Fibroblast of skin of back (primary cell): Measurements from ENCODE around the gene CDK19. TPM values are rescaled to one million over a fixed set of nuclear protein-coding genes. Genes with fewer than 3 reads are reported as not detected.
"Not testable (repeated sequence)": the region's sequence is repeated elsewhere in the genome, so short reads cannot be mapped to it uniquely, and the experiment has no call there.

Experiments used
- DNase-seq: peaks from one replicate; pipeline ENCODE4 v3.0.0-alpha.2; 2013
- polyA plus RNA-seq, 2 experiments: library from polyadenylated mRNA; unstranded; fragments of 120-200 nt; gene quantifications; one replicate each; pipeline ENCODE4 v1.2.1, GENCODE V29; 2013; ENCODE audit not compliant: insufficient read length in 2 of 2

Gene CDK19
- 17.5 TPM for polyA plus RNA-seq (2013, experiment 1 of 2; ENCODE audit: insufficient read length)
- 18.2 TPM for polyA plus RNA-seq (2013, experiment 2 of 2; ENCODE audit: insufficient read length)

DNA sequence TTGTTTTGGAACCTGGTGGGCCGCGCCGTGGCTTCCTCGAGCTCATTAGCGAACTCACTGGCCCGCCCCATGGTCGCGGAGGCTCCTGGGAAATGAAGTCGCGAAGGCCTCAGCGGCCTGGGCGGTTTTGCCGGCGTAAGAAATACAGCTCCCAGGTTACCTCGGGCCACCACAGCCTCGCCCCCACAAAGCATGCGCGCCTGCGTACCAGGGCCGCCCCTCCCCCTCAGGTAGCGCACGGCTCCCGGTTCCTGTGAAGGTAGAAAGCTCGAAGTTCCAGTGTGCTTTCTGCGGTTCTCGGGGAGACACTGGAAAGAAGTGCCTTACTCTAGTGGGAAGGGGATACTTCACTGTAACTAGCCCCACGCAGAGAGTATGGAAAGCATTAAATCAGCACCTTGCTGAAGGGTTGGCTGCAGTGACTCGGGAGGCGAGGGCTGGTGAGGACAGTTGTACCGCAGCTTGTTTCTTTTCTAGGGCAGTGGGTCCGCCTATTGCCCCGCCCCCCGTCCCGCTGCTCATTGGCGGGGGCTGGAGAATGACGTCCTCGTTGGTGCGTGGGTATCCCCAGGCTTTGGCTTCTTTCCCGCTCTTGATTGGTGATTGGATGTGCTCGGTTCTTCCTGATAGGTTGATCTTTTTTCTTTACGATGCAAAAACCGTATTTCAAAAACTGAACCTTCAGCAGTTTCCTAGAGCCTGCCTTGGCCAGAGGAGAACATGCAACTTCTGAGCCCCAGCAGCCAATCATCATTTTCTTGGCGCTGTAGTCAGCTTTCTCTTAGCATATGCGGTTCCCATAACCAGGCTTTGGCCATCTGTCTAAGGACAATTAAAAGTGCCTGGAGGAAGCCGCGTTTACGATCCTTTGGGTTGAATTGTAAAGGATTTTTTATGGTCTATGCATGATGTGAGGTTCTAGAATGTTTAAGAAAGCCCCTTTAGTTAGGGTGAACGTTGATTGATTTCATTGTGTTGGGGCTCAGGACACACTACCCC lies at the start of gene CDK19:
CDK19 (minus strand) TSS at position 59 of the 999 bp plus-strand sequence. CDS start 333 bp downstream, outside the sequence.
- DNase-seq = peak; percentile 99

DNA sequence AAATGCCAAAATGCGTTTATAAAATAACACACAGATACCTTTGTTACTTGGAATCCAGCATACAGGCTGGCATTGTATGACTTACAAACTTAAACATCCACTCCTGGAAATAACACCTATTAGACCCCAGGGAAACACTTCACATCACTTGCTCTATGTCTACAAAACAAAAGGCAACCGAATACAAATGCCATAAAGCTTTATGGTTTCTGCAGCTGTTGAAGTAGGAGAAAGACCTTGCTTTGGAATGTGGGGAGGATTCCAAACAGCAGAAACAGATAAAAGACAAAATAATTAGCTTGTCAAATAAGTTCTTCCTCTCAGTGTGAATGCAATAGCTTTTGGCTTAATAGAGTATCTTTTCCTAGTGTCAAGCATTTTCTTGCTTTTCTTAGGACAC lies 49.6 kb upstream of the CDK19 start:
- no peak for DNase-seq

DNA sequence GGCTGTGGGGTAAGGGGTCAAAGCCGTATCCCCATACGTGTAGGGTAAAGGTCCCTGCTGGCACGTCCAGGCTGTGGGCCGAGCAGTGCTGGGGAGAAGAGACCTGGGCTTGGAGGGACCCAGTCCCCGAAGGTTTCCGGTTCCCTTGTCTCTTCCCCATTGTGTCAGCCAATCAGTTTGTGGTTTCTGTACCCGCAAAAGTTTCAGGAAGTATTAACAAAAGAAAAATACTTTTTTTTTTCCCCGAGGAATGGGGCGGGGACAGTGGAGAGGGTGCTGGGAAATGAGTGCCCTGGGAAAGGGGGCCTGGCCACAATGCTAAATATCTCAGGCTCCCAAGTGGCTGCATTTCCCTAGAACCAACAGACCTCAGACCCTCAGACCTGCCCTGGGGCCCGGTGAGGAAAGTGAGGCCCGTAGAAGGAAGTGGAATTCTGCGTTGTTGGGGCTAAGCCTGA lies 44.1 kb upstream of the CDK19 start:
- DNase-seq = no peak

DNA sequence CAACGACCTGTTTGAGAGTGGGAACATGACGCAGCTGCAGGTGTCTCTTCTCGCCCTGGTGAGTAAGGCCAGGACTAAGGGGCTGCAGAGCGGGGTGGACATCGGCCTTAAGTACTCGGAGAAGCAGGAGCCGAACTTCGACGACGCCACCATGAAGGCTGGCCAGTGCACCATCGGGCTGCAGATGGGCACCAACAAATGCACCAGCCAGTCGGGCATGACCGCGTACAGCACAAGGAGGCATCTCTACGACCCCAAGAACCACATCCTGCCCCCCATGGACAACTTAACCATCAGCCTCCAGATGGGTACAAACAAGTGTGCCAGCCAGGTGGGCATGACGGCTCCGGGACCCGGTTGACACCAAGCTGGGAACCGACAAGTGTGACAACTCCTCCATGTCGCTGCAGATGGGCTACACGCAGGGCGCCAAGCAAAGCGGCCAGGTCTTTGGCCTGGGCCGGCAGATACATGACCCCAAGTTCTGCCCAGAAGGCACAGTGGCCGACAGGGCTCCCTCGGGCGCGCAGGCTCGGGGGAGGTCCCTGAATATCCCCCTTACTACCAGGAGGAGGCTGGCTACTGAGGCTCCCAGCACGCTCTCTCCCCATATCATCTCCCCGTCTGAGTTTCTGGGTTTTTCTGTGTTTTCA lies 43.4 kb upstream of the CDK19 start:
- no peak for DNase-seq

DNA sequence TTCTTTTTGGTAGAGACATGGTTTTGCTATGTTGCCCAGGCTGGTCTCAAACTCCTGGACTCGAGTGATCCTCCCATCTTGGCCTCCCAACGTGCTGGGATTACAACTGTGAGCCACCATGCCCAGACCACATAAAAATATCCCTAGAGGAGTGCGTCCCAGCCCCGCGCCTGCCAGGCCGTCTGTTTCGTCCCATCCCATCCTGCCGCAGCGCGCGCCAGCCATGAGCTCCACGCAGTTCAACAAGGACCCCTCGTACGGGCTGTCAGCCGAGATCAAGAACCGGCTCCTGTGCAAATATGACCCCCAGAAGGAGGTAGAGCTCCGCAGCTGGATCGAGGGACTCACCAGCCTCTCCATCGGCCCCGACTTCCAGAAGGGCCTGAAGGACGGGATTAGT lies 42.7 kb upstream of the CDK19 start:
- DNase-seq = no peak

DNA sequence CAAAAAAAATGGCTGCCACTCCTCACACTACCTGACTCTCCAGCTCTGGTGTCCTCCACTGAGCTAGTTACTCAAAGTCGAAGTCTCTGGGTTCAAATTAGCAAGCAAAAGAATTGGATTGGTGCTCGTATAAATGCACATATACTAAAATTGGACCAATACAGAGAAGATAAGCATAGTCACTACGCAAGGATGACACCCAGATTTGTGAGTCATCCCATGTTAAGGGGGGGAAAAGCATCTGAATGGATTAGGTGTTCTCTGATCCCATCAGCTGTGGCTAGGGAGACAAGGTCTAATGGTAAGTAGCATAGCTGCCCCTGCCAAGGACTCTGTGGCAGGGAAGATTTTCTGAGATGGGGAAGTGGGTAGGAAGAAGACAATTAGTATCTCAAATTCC lies 41.0 kb upstream of the CDK19 start:
- DNase-seq = no peak

DNA sequence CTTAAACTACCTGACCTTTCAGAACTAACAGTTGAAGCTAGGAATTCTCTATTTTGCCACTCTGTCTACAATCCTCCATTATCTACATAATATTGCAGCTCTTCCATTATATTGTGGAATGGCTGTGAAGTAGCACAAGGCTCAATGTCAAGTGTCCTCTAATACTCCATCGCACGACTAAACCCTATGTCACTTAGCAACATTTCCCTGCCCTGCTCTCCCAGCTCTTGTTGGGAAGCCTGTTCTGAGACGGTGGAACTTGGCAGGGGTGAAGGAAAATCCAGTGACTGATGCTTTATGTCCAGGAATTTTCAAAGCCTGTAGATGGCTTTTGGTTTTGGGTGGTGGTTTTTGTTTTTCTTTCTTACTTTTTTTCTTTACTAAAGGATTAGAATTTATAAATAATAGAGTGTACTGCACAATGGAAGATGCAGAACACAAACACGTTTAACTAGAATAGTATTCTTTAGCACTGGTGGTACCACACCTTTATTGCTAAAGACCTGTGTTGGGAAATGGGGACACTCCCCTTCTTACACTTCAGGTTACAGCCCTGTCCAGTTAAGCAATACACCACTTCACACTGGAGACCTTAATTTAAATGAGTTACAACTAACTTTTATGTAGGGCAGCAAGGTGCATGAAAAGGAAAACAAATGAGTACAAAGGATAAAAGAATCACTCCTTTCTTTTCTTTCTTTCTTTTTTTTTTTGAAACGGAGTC lies 38.6 kb upstream of the CDK19 start:
- no peak for DNase-seq

DNA sequence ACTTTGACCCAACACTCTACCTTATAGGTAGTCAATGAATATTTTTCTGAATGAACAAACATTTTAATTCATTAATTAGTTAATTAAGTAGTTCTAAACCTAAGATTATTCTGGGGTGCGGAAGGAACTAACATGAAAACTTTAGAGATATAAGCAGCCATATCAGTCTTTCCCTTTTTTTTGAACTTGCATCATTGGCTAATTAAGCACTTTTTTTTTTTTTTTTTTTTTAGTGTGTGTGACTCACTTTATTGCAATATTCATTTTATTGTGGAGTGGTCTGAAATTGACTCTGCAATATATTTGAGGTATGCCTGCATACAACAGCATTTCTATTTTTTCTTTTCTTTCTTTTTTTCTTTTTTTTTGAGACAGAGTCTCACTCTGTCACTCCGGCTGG lies 37.5 kb upstream of the CDK19 start:
- DNase-seq = no peak

DNA sequence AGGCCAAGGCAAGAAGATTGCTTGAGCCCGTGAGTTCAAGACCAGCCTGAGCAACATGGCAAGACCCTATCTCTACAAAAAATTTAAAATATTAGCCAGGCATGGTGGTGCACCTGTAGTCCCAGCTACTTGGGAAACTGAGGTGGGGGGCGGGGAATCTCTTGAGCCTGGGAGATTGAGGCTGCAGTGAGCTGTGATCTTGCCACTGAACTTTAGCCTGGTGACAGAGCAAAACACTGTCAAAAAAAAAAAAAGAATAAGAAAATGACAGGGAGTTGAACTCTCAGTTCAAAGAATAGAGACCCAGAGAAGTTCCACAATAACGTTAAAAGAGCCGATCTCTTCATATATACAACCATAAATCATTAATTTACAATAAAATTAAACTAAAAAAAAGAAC lies 34.5 kb upstream of the CDK19 start:
- DNase-seq = no peak

DNA sequence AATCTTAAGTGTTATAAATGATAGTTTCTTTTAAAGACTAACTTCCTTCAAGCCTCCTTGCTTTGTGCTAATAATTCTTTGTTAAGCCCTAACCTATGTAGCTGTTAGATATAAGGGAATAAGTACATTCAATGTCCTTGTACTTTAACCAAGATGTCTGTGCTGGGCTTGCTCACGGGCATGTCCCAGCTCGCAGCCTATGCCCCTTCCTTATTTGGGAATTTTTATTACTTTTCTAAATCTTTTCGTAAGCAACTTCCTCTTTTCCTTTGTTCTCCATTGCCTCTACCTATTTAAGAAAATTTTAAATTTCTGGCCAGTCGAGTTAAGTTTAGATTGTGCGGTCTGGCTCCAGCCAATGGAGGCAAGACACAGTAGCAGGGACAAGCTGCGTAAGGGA lies 26.0 kb upstream of the CDK19 start:
- no peak for DNase-seq

DNA sequence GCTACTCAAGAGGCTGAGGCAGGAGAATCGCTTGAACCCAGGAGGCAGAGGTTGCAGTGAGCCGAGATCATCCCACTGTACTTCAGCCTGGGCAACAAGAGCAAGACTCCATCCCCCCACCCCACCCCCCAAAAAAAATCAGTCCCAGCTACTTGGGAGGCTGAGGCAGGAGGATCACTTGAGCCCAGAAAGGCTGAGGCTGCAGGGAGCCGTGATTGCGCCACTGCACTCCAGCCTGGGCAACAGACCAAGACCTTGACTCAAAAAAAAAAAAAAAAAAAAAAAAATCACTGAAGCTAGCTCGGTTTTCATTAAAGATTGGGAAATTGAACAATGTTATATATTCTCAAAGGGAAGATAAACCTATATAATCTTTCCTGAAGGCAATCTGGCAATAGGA lies 20.5 kb upstream of the CDK19 start:
- not testable (repeated sequence) for DNase-seq

DNA sequence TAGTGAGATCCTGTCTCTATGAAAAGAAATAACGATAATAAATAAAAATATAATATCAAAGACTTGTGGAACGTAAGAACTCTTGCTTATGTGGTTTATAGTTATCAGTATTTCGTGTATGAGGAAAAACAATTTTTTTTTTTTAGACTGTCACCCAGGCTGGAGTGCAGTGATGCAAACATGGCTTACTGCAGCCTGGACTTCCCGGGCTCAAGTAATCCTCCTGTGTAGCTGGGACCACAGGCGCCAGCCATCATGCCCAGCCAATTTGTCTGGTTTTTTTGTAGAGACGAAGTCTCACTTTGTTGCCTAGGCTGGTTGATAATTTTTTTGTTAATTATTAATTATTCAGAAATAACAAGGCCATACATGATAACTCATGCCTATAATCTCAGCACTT lies 18.6 kb upstream of the CDK19 start:
- no peak for DNase-seq

DNA sequence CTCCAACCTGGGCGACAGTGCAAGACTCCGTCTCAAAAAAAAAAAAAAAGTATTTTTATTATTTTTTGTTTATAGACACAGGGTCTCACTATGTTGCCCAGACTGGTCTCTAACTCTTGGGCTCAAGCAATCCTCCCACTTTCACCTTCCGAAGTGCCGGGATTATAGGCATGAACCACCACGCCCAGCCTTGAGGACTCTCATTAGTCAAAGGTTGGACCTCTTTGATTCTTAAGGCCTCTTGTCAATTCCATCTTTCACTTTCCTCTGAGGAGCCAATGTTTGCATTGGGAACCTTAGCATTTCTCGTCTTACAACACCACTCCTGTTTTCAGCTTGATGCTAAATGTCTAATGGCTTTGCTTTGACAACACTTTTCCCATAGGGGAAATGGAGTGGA lies 16.1 kb upstream of the CDK19 start:
- DNase-seq = no peak

DNA sequence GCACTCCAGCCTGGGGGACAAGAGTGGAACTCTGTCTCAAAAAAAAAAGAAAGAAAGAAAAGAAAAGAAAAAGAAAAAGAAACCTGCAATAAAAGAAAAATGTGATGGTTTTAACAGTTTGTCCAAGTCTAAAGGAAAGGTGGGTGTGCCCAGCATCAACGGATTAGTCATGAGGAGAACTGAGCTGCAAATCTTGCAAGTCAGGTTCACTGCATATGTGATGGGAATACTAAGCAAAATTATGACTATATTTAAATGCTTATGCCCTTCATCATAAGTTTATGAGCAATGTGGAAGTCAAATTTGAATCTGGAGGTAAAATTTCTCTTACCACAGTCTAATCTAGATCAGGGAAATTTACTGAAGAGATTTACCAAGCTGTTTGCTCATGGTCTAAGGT lies 13.1 kb upstream of the CDK19 start:
- peak; percentile 19 for DNase-seq

DNA sequence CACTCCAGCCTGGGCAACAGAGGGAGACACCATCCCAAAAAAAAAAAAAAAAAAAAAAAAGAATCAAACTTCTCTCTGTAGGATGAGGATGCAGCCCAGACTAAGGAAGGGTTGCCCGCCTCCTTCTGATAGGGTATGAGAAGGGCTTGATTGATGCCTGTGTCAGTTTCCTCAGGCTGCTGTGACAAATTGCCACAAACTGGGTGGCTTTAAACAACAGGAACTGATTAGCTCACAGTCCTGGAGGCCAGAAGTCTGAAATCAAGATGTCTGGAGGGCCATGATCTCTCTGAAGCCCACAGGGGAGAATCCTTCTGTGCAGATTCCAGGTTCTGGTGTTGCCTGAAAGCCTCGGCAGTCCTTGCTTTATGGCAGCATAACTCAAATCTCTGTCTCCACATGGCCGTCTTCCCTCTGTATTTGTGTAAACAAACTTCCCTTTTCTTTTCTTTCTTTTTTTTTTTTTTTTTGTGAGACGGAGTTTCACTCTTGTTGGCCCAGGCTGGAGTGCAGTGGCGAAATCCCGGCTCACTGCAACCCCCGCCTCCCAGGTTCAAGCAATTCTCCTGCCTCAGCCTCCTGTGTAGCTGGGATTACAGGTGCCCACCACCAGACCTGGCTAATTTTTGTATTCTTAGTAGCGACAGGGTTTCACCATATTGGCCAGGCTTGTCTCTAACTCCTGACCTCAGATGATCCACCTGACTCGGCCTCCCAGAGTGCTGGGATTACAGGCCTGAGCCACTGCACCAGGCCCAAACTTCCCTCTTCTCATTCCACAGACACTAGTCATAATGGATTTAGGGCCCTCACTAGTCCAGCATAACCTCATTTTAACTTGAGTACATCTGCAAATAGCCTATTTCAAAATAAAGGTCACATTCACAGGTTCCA lies 11.2 kb upstream of the CDK19 start:
- peak; percentile 13 for DNase-seq

DNA sequence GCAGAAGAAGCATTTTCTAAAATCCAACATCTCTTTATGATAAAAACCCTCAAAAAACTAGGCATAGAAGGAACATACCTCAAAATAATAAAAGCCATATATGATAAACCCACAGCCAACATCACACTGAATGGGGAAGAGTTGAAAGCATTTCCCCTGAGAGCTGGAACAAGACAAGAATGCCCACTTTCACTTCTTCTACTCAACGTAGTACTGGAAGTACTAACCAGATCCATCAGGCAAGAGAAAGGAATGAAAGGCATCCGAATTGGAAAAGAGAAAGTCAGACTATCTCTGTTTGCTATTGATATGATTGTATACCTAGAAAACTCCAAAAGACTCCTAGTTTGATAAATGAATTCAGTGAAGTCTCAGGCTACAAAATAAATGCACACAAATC lies 7.9 kb upstream of the CDK19 start:
- peak; percentile 6 for DNase-seq

DNA sequence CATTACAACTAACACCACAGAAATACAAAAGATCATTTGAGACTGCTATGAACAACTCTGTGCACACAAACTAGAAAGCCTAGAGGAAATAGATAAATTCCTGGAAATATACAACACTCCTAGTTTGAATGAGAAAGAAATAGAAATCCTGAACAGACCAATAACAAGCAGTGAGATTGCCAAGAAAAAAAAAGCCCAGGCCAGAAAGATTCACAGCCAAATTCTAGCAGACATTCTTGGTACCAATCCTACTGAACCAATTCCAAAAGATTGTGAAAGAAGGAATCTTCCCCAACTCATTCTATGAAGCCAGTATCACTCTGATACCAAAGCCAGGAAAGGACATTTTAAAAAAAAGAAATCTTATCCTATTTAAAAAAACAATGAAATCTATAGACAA lies 7.0 kb upstream of the CDK19 start:
- DNase-seq = no peak

DNA sequence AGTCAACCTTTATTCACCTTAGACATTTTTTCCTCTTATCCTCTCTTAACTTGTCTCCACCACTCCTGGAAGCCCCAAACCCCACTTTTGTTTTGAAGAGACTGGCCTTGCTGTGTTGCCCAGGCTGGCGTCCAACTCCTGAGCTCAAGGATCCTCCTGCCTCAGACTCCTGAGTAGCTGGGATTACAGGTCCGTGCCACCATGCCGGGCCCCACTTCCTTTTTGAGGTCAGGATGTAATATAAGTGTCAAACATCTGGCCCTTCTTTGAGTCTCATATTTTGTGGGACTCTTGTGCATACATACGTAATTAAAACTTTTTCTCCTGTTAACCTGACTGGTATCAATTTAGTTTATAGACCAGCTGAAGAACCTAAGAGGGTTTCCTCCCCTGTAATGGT lies 1.4 kb upstream of the CDK19 start:
- DNase-seq = no peak

DNA sequence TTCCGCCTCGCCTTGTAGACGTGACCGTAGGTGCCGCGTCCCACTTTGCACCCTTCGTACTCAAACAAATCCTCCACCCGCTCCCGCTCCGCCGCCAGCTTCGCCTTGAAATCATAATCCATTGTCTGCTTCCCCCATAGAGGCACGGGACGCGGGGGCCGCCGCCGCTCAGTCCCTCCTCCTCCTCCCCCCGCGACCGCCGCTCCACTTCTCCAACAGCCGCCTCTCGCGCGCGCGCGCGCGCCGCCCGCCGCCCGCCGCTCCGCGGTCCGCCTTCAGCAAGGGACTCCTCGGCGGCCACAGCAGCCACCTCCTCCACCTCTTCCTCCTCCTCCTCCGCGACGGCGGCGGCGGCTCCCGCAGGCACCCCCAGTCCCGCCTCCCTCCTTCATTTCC lies 256 bp downstream of the CDK19 start:
- no peak for DNase-seq

DNA sequence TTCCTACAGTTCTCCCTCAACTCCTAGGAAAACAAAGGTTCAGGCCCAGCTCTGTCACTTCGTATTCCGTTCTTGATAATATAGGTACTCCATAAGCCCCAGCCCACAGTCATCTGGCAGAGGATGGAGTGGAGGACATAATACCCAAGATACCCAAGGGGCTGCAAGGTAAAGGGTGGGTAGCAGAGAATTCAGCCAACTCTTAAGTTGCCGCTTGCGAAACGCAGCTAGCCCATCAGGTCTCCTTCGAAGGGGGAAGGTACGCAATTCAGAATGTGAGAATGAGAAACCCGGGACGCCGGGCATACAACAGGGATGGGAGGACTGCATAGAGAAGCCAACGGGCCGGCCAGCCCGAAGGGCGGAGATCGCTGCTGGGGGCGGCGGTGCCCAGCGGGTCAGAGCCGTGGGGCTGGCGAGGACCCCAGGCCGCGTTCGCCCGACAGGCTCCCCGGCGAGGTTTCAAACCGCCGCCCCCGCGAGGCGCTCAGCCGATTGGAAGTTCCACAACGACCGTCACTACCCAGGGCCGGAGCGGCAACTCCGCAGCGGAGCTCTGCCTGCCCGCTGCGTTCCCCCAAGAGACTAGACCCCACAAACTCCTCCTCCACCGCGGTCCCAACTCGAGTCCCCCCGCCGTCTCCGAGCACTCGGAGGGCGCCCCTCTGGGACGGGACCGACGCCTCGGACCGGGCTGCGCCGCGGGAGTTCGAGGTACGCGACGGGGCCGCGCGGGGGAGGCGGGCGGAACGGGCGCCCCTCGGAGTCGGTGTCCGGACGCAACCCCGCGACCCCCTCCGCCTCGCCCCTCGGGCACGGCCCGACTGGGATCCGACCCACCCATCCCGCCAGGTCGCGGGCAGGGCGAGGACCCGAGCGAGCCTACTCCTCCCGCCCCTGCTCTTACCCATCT lies 911 bp downstream of the CDK19 start:
- DNase-seq = peak; percentile 53
